GM18951 (cell line): ENCODE measurements around the gene RRP1.
"Not testable (repeated sequence)": the region's sequence is repeated elsewhere in the genome, so short reads cannot be mapped to it uniquely, and the experiment has no call there.

Experiments used
- POLR2A ChIP-seq: IDR thresholded peaks from 4 replicates; pipeline ENCODE4 v1.6.1; 2011; ENCODE audit warnings: mild to moderate bottlenecking; ENCODE audit not compliant: insufficient read length, insufficient read depth; ENCODE audit errors: extremely low read depth
- in situ Hi-C: fragments of 300-500 bp; cut with MboI; formaldehyde crosslinking; loops from one replicate; pipeline ENCODE4 v1.12.0; 2022; ENCODE audit warnings: low sequenced_read_pairs, mixed read lengths, inconsistent platforms; ENCODE audit not compliant: unreplicated experiment

Gene RRP1

GRCh38 chr21:43815991-43816390, 26.6 kb downstream of the RRP1 start:
- TF ChIP-seq POLR2A = no peak

GRCh38 chr21:43816611-43817071, 27.3 kb downstream of the RRP1 start:
- no peak for TF ChIP-seq POLR2A
- in situ Hi-C loops = no loop called here

More at GRCh38 chr21:43815991-43816390, 26.6 kb downstream of the RRP1 start:
- in situ Hi-C loops = no loop called here

- TF ChIP-seq POLR2A = no peak
- in situ Hi-C loops = no loop called here
These were observed 28.0 kb downstream of the RRP1 start for GRCh38 chr21:43817157-43818086.

- in situ Hi-C loops = no loop called here
- no peak for TF ChIP-seq POLR2A
These were observed 29.3 kb downstream of the RRP1 start for GRCh38 chr21:43818685-43819084.

GRCh38 chr21:43819511-43820405, 30.4 kb downstream of the RRP1 start:
- in situ Hi-C loops = no loop called here
- TF ChIP-seq POLR2A = no peak

GRCh38 chr21:43820466-43820865, 31.1 kb downstream of the RRP1 start:
- no peak for TF ChIP-seq POLR2A
- in situ Hi-C loops = no loop called here

GRCh38 chr21:43822166-43822565, 32.8 kb downstream of the RRP1 start:
- in situ Hi-C loops = not testable (repeated sequence)

GRCh38 chr21:43822741-43823140, 33.4 kb downstream of the RRP1 start:
- in situ Hi-C loops = not testable (repeated sequence)

- no peak for TF ChIP-seq POLR2A
These were observed 35.2 kb downstream of the RRP1 start for GRCh38 chr21:43824333-43825241.

GRCh38 chr21:43825242-43825935, 36.0 kb downstream of the RRP1 start:
- in situ Hi-C loops = no loop called here

More at GRCh38 chr21:43824333-43825241, 35.2 kb downstream of the RRP1 start:
- in situ Hi-C loops = no loop called here

GRCh38 chr21:43825936-43826622, 36.7 kb downstream of the RRP1 start:
- in situ Hi-C loops = no loop called here
- TF ChIP-seq POLR2A = no peak

More at GRCh38 chr21:43825242-43825935, 36.0 kb downstream of the RRP1 start:
- no peak for TF ChIP-seq POLR2A

- in situ Hi-C loops = no loop called here
- TF ChIP-seq POLR2A = no peak
These were observed 37.2 kb downstream of the RRP1 start for GRCh38 chr21:43826623-43826974.
